ENCODE results near the gene RSF1. TPM values are rescaled to one million over a fixed set of nuclear protein-coding genes. Genes with fewer than 3 reads are reported as not detected.

RSF1 gene
- total RNA-seq, 1 donor from 2014 or later, result 97.6 TPM

DNA sequence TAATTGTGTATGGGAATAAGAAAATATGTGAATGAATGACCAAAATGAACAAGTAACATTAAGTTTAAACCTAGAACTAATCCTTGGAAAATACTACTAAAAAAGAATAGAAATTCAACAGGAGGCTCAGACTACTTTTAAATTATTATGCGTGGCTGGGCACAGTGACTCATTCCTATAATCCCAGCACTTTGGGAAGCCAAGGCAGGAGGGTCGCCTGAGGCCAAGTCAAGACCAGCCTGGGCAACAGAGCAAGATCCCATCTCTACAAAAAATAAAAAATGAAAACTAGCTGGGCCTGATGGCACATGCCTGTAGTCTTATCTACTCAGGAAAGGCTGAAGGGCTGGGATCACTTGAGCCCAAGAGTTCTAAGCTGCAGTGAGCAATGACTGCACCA lies 97.5 kb downstream of the RSF1 start:
- peaks cover 21% of the 10 kb centered on the region for H3K4me1 Mint-ChIP-seq (ENCODE audit: low read depth, unreplicated experiment)
- peaks cover 4% of the 10 kb centered on the region for H3K27me3 Mint-ChIP-seq (ENCODE audit: unreplicated experiment)
- H3K27ac Mint-ChIP-seq (ENCODE audit: unreplicated experiment), result no peak overlapping the region
- peaks cover 2% of the 10 kb centered on the region for H3K9me3 Mint-ChIP-seq (ENCODE audit: unreplicated experiment)
- no peak for DNase-seq
- peaks cover 4% of the 10 kb centered on the region for H3K36me3 Mint-ChIP-seq (ENCODE audit: unreplicated experiment)
- H3K4me3 Mint-ChIP-seq (ENCODE audit: unreplicated experiment), result no peak overlapping the region
- TF ChIP-seq CTCF (IDR thresholded peaks at IDR 0.05; ENCODE audit: partially characterized antibody, unreplicated experiment), result no peak

DNA sequence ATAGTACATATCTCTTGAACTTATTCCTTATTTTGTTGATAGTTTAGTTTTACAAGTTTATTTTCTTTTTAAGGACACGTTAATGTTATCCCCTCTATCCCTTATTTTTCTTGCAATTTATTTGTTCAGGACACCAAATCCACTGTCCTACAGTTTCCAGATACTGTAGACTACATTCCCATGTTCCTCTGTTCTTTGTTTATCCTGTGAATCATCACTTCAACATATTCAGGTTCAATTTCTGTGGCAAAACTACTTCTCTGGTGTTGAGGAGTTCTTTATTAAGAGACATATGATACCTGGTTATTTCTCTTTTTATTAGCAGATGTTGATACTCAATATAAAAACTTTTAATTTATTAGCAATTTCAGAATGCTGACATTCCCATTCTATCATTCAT lies 110.2 kb downstream of the RSF1 start:
- Mint-ChIP-seq H3K27me3 (ENCODE audit: unreplicated experiment) (no peaks in the 10 kb centered on the region), H3K36me3 (ENCODE audit: unreplicated experiment) (no peaks in the 10 kb centered on the region), H3K4me3 (ENCODE audit: unreplicated experiment) (no peak overlapping the region), H3K4me1 (ENCODE audit: low read depth, unreplicated experiment) (peaks cover 3% of the 10 kb centered on the region), H3K27ac (ENCODE audit: unreplicated experiment) (no peak overlapping the region), H3K9me3 (ENCODE audit: unreplicated experiment) (no peaks in the 10 kb centered on the region)
- no peak for DNase-seq
- TF ChIP-seq CTCF (IDR thresholded peaks at IDR 0.05; ENCODE audit: partially characterized antibody, unreplicated experiment), result no peak

DNA sequence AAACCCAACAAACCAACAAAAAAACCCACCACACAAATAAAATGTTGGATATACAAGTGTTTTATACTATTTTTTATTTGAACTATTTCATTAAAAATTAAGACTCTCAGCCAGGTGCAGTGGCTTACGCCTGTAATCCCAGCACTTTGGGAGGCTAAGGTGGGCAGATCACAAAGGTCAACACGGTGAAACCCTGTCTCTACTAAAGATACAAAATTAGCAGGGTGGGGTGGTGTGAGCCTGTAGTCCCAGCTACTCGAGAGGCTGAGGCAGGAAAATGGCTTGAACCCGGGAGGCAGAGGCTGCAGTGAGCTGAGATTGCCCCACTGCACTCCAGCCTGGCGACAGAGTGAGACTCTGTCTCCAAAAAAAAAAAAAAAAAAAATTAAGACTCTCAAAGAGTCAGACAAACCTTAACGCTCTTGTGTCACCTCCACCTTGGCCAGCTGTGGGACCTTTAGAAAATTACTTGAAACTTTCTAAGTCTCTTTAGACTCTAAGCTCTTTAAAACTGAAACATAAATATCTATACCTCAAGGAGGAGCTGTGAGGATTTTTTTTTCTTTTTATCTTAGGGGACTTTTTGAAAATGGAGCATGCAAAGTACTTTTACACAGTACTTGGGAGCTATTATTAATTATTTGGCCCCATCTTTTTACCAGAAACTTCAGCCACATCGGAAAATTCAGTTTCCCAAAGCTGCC lies 114.5 kb downstream of the RSF1 start:
- no peak overlapping the region for H3K27ac Mint-ChIP-seq (ENCODE audit: unreplicated experiment)

DNA sequence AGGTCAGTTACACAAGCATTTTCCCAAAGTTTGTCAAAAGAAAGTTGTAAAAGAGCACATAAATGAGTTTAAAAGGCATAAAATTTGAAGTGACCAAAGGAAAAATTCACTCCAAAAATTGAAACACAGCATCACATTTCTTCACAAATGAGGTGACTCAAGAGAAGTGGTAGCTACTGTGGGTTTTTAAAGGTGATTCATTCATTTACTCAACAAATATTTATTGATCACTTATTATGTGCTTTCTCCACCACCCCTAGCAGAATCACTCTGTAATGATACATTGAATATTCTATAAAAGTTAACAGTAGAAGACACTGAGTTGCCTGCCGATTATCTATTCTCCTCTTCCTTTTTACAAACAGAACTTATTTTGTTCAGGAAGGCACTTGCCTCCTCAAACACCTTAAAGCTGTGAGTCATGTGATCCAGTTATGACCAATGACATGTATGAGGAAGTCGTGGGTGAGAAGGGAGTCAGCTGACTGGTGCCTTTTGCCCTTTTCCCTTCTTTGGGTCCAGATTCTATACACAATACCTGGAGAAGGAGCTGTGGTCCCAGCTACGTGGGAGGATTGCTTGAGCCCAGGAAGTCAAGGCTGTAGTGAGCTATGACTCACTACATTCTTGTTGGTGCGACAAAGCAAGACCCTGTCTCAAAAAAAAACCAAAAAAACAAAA lies 115.2 kb downstream of the RSF1 start:
- no peak overlapping the region for H3K4me3 Mint-ChIP-seq (ENCODE audit: unreplicated experiment)
- H3K9me3 Mint-ChIP-seq (ENCODE audit: unreplicated experiment), result no peaks in the 10 kb centered on the region
- no peaks in the 10 kb centered on the region for H3K36me3 Mint-ChIP-seq (ENCODE audit: unreplicated experiment)
- TF ChIP-seq CTCF (IDR thresholded peaks at IDR 0.05; ENCODE audit: partially characterized antibody, unreplicated experiment), result no peak
- no peak for DNase-seq
- H3K4me1 Mint-ChIP-seq (ENCODE audit: low read depth, unreplicated experiment), result no peaks in the 10 kb centered on the region
- H3K27me3 Mint-ChIP-seq (ENCODE audit: unreplicated experiment), result peaks cover 3% of the 10 kb centered on the region
- H3K27ac Mint-ChIP-seq (ENCODE audit: unreplicated experiment), result no peak overlapping the region

More for the DNA sequence above, 114.5 kb downstream of the RSF1 start:
- TF ChIP-seq CTCF (IDR thresholded peaks at IDR 0.05; ENCODE audit: partially characterized antibody, unreplicated experiment), result no peak
- Mint-ChIP-seq H3K4me3 (ENCODE audit: unreplicated experiment) (no peak overlapping the region), H3K27me3 (ENCODE audit: unreplicated experiment) (peaks cover 3% of the 10 kb centered on the region), H3K36me3 (ENCODE audit: unreplicated experiment) (no peaks in the 10 kb centered on the region), H3K9me3 (ENCODE audit: unreplicated experiment) (no peaks in the 10 kb centered on the region), H3K4me1 (ENCODE audit: low read depth, unreplicated experiment) (no peaks in the 10 kb centered on the region)
- no peak for DNase-seq

- Mint-ChIP-seq H3K27me3 (ENCODE audit: unreplicated experiment) (peaks cover 3% of the 10 kb centered on the region), H3K9me3 (ENCODE audit: unreplicated experiment) (no peaks in the 10 kb centered on the region), H3K4me1 (ENCODE audit: low read depth, unreplicated experiment) (no peaks in the 10 kb centered on the region), H3K36me3 (ENCODE audit: unreplicated experiment) (no peaks in the 10 kb centered on the region), H3K27ac (ENCODE audit: unreplicated experiment) (no peak overlapping the region), H3K4me3 (ENCODE audit: unreplicated experiment) (no peak overlapping the region)
- TF ChIP-seq CTCF (IDR thresholded peaks at IDR 0.05; ENCODE audit: partially characterized antibody, unreplicated experiment), result no peak
- no peak for DNase-seq
Observed at GRCh38 chr11:77704029-77704428, 116.5 kb downstream of the RSF1 start.

Measured in glutamatergic neuron (in vitro differentiated cells).